NT2/D1 (cell line): Measurements from ENCODE around the gene ARHGAP20.

Source experiments
- SUZ12 ChIP-seq: IDR thresholded peaks from 2 replicates; pipeline ENCODE4 v1.6.1; 2011; ENCODE audit not compliant: insufficient read length, insufficient read depth; ENCODE audit errors: extremely low read depth
- YY1 ChIP-seq: IDR thresholded peaks from 2 replicates; pipeline ENCODE4 v1.6.1; 2011; ENCODE audit not compliant: insufficient read length, insufficient read depth

- TF ChIP-seq SUZ12 (no peak), YY1 (no peak)
These were observed 37.9 kb upstream of the ARHGAP20 start for GRCh38 chr11:110750100-110750499.
